NOMO-1 treated with DMSO at 0.1 percent for 48 hours (cell line): ENCODE results near the gene ZNF521.
"Not testable (repeated sequence)": the region's sequence is repeated elsewhere in the genome, so short reads cannot be mapped to it uniquely, and the experiment has no call there.

Source experiments
- DNase-seq: peaks from one replicate; lab custom pipeline; 2025; ENCODE audit not compliant: unreplicated experiment; lab: John Stamatoyannopoulos, UW

Gene ZNF521

GRCh38 chr18:25047983-25048382 lies 304.0 kb downstream of the ZNF521 start:
- no peak for DNase-seq

- DNase-seq, result no peak
Observed at GRCh38 chr18:25047421-25047820, 304.5 kb downstream of the ZNF521 start.

GRCh38 chr18:25044694-25045093 lies 307.3 kb downstream of the ZNF521 start:
- no peak for DNase-seq

GRCh38 chr18:25043104-25043503 lies 308.9 kb downstream of the ZNF521 start:
- no peak for DNase-seq

- no peak for DNase-seq
Observed at GRCh38 chr18:25042641-25043051, 309.3 kb downstream of the ZNF521 start.

- DNase-seq, result no peak
Observed at GRCh38 chr18:25039781-25040180, 312.2 kb downstream of the ZNF521 start.

- DNase-seq, result no peak
Observed at GRCh38 chr18:25038261-25038660, 313.7 kb downstream of the ZNF521 start.

- DNase-seq, result no peak
Observed at GRCh38 chr18:25033747-25034471, 318.1 kb downstream of the ZNF521 start.

- not testable (repeated sequence) for DNase-seq
Observed at GRCh38 chr18:25033175-25033574, 318.8 kb downstream of the ZNF521 start.

GRCh38 chr18:25029802-25030201 lies 322.2 kb downstream of the ZNF521 start:
- DNase-seq, result no peak

- no peak for DNase-seq
Observed at GRCh38 chr18:25019931-25020330, 332.0 kb downstream of the ZNF521 start.

- no peak for DNase-seq
Observed at GRCh38 chr18:25019086-25019860, 332.7 kb downstream of the ZNF521 start.

GRCh38 chr18:25016666-25017065 lies 335.3 kb downstream of the ZNF521 start:
- DNase-seq, result no peak

GRCh38 chr18:25016181-25016580 lies 335.8 kb downstream of the ZNF521 start:
- no peak for DNase-seq
